Left renal cortex interstitium (tissue), 4 donors: ENCODE measurements around the gene COL25A1. TPM values are rescaled to one million over a fixed set of nuclear protein-coding genes. Genes with fewer than 3 reads are reported as not detected.
"Not testable (repeated sequence)": the region's sequence is repeated elsewhere in the genome, so short reads cannot be mapped to it uniquely, and the experiment has no call there.

Experiments used
- DNase-seq, 4 donors: peaks; one replicate each; pipeline ENCODE4 v3.0.0-alpha.2; 2013; ENCODE audit warnings: low read depth in 4 of 4, low spot score in 2 of 4, missing footprints in 1 of 4
- polyA plus RNA-seq, 4 donors: library from polyadenylated mRNA; unstranded; fragments of 120-200 nt; gene quantifications; one replicate each; pipeline ENCODE4 v1.2.1, GENCODE V29; 2013; ENCODE audit not compliant: insufficient read length in 4 of 4

Gene COL25A1
- polyA plus RNA-seq, 4 donors, result 14.9 to 23.1 (median 18.8) TPM

GRCh38 chr4:109025471-109026076 is 276.9 kb downstream of the COL25A1 start:
- DNase-seq, result no peak

GRCh38 chr4:109022961-109023360 is 279.5 kb downstream of the COL25A1 start:
- no peak for DNase-seq

- DNase-seq, result not testable (repeated sequence)
These were observed 280.8 kb downstream of the COL25A1 start for GRCh38 chr4:109021630-109022029.

- DNase-seq, result no peak
These were observed 281.6 kb downstream of the COL25A1 start for GRCh38 chr4:109020861-109021260.

- DNase-seq, result no peak
These were observed 286.3 kb downstream of the COL25A1 start for GRCh38 chr4:109016200-109016599.

GRCh38 chr4:109015413-109015810 is 287.0 kb downstream of the COL25A1 start:
- DNase-seq, result no peak

GRCh38 chr4:109014593-109015412 is 287.7 kb downstream of the COL25A1 start:
- no peak for DNase-seq

- DNase-seq, result no peak
These were observed 290.1 kb downstream of the COL25A1 start for GRCh38 chr4:109012286-109012880.

GRCh38 chr4:109011241-109012026 is 291.0 kb downstream of the COL25A1 start:
- no peak for DNase-seq

- no peak for DNase-seq
These were observed 291.9 kb downstream of the COL25A1 start for GRCh38 chr4:109010521-109010920.

- DNase-seq, result peak in 1 of 4 donors; percentile 24
These were observed 292.5 kb downstream of the COL25A1 start for GRCh38 chr4:109009909-109010308.

- no peak for DNase-seq
These were observed 294.5 kb downstream of the COL25A1 start for GRCh38 chr4:109007976-109008375.

- no peak for DNase-seq
These were observed 296.9 kb downstream of the COL25A1 start for GRCh38 chr4:109005523-109005922.

GRCh38 chr4:109004418-109004817 is 298.0 kb downstream of the COL25A1 start:
- DNase-seq, result no peak

- no peak for DNase-seq
These were observed 298.5 kb downstream of the COL25A1 start for GRCh38 chr4:109003964-109004363.

GRCh38 chr4:108991551-108992328 is 310.7 kb downstream of the COL25A1 start:
- no peak for DNase-seq

- DNase-seq, result no peak
These were observed 313.8 kb downstream of the COL25A1 start for GRCh38 chr4:108988464-108989195.

- DNase-seq, result not testable (repeated sequence)
These were observed 318.0 kb downstream of the COL25A1 start for GRCh38 chr4:108984495-108984894.

GRCh38 chr4:108982402-108983185 is 319.9 kb downstream of the COL25A1 start:
- DNase-seq, result no peak
